NB4 (cell line): ENCODE results near the gene SFTPB.

Source experiments
- MYC ChIP-seq: IDR thresholded peaks from 2 replicates; pipeline ENCODE4 v1.6.1; 2011; ENCODE audit warnings: low read depth, low read length
- POLR2A ChIP-seq: IDR thresholded peaks from 2 replicates; pipeline ENCODE4 v1.6.1; 2011; ENCODE audit warnings: mild to moderate bottlenecking; ENCODE audit not compliant: insufficient read length; ENCODE audit errors: extremely low read depth
- TF ChIP-seq, protein P1 (sequence below): IDR thresholded peaks from one replicate; pipeline ENCODE4 v1.5.1; 2012; ENCODE audit warnings: low read depth, low read length
- TF ChIP-seq, protein P2 (sequence below): IDR thresholded peaks from 2 replicates; pipeline ENCODE4 v1.6.1; 2011; ENCODE audit warnings: low read depth, low read length

DNA sequence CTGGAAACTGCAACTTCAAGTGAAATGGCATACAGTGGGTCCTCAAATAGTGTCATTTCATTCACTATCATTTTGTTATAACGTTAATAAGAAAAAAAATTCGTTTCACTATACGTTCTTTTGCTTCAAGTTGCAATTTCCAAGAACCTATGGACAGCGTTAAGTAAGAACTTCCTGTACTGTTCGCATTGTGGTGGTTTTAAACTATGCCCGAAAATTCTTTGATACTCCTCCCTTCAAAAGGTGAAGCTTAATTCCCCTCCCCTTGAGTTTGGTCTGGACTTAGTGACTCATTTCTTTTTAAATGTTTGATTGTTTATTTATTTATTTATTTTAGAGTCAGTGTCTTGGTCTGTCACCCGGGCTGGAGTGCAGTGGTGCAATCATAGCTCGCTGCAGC lies 46.8 kb upstream of the SFTPB start:
- no peak for TF ChIP-seq POLR2A
- TF ChIP-seq, protein P1, sequence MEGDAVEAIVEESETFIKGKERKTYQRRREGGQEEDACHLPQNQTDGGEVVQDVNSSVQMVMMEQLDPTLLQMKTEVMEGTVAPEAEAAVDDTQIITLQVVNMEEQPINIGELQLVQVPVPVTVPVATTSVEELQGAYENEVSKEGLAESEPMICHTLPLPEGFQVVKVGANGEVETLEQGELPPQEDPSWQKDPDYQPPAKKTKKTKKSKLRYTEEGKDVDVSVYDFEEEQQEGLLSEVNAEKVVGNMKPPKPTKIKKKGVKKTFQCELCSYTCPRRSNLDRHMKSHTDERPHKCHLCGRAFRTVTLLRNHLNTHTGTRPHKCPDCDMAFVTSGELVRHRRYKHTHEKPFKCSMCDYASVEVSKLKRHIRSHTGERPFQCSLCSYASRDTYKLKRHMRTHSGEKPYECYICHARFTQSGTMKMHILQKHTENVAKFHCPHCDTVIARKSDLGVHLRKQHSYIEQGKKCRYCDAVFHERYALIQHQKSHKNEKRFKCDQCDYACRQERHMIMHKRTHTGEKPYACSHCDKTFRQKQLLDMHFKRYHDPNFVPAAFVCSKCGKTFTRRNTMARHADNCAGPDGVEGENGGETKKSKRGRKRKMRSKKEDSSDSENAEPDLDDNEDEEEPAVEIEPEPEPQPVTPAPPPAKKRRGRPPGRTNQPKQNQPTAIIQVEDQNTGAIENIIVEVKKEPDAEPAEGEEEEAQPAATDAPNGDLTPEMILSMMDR, result no peak
- TF ChIP-seq, protein P2, sequence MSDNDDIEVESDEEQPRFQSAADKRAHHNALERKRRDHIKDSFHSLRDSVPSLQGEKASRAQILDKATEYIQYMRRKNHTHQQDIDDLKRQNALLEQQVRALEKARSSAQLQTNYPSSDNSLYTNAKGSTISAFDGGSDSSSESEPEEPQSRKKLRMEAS, result no peak
- no peak for TF ChIP-seq MYC
